Osteocyte (in vitro differentiated cells): ENCODE data around the gene CDH19. TPM values are rescaled to one million over a fixed set of nuclear protein-coding genes. Genes with fewer than 3 reads are reported as not detected.

Experiments
- DNase-seq: peaks from one replicate; pipeline ENCODE4 v3.0.0; 2021; ENCODE audit warnings: mixed read lengths; ENCODE audit not compliant: unreplicated experiment; ENCODE audit errors: extremely low spot score
- H3K27ac Mint-ChIP-seq: one replicate; pipeline ENCODE4 v1.8.0; 2021; ENCODE audit warnings: mild to moderate bottlenecking, mixed read lengths; ENCODE audit not compliant: unreplicated experiment
- H3K27me3 Mint-ChIP-seq: one replicate; pipeline ENCODE4 v1.8.0; 2021; ENCODE audit warnings: mixed read lengths; ENCODE audit not compliant: unreplicated experiment
- H3K36me3 Mint-ChIP-seq: one replicate; pipeline ENCODE4 v1.8.0; 2021; ENCODE audit warnings: mixed read lengths; ENCODE audit not compliant: unreplicated experiment
- H3K4me1 Mint-ChIP-seq: one replicate; pipeline ENCODE4 v1.8.0; 2021; ENCODE audit warnings: mixed read lengths; ENCODE audit not compliant: unreplicated experiment
- H3K4me3 Mint-ChIP-seq: one replicate; pipeline ENCODE4 v1.8.0; 2021; ENCODE audit warnings: mild to moderate bottlenecking, moderate library complexity, mixed read lengths; ENCODE audit not compliant: unreplicated experiment
- H3K9me3 Mint-ChIP-seq: one replicate; pipeline ENCODE4 v1.8.0; 2021; ENCODE audit warnings: mixed read lengths; ENCODE audit not compliant: unreplicated experiment
- CTCF ChIP-seq: fragments of 200-600 bp; sonication (generic); IDR thresholded peaks from 2 replicates; pipeline ENCODE4 v1.5.0; 2021; ENCODE audit warnings: antibody characterized with exemption, mild to moderate bottlenecking, moderate library complexity
- total RNA-seq: library from RNA; stranded (reverse); gene quantifications from 2 replicates; pipeline ENCODE4 v1.2.1, GENCODE V29; 2021

CDH19 gene
- total RNA-seq, 1 donor from 2014 or later = not detected

- TF ChIP-seq CTCF = no peak
- peaks cover 5% of the 10 kb centered on the region for H3K4me1 Mint-ChIP-seq
- H3K27ac Mint-ChIP-seq = no peak overlapping the region
- H3K9me3 Mint-ChIP-seq = peaks cover 8% of the 10 kb centered on the region
- no peaks in the 10 kb centered on the region for H3K36me3 Mint-ChIP-seq
- no peaks in the 10 kb centered on the region for H3K27me3 Mint-ChIP-seq
- H3K4me3 Mint-ChIP-seq = no peak overlapping the region
- DNase-seq = no peak
Observed at GRCh38 chr18:66607632-66608031, 3.7 kb upstream of the CDH19 start.

- DNase-seq = no peak
- peaks cover 7% of the 10 kb centered on the region for H3K27me3 Mint-ChIP-seq
- H3K36me3 Mint-ChIP-seq = no peaks in the 10 kb centered on the region
- TF ChIP-seq CTCF = no peak
- no peaks in the 10 kb centered on the region for H3K9me3 Mint-ChIP-seq
- H3K27ac Mint-ChIP-seq = no peak overlapping the region
- H3K4me3 Mint-ChIP-seq = no peak overlapping the region
- peaks cover 19% of the 10 kb centered on the region for H3K4me1 Mint-ChIP-seq
Observed at GRCh38 chr18:66601649-66602048, 2.2 kb downstream of the CDH19 start.

- DNase-seq = no peak
- no peak overlapping the region for H3K4me3 Mint-ChIP-seq
- H3K27me3 Mint-ChIP-seq = peaks cover 7% of the 10 kb centered on the region
- TF ChIP-seq CTCF = no peak
- no peak overlapping the region for H3K27ac Mint-ChIP-seq
- H3K36me3 Mint-ChIP-seq = no peaks in the 10 kb centered on the region
- peaks cover 6% of the 10 kb centered on the region for H3K9me3 Mint-ChIP-seq
- H3K4me1 Mint-ChIP-seq = peaks cover 18% of the 10 kb centered on the region
Observed at GRCh38 chr18:66599190-66599589, 4.7 kb downstream of the CDH19 start.

- Mint-ChIP-seq H3K27ac (no peak overlapping the region), H3K36me3 (no peaks in the 10 kb centered on the region)
- no peak for DNase-seq
Observed at GRCh38 chr18:66587430-66587829, 16.5 kb downstream of the CDH19 start.

GRCh38 chr18:66582211-66582610 is 21.7 kb downstream of the CDH19 start:
- DNase-seq = no peak
- Mint-ChIP-seq H3K9me3 (no peaks in the 10 kb centered on the region), H3K4me3 (no peak overlapping the region), H3K4me1 (no peaks in the 10 kb centered on the region), H3K27ac (no peak overlapping the region), H3K27me3 (peaks cover 6% of the 10 kb centered on the region), H3K36me3 (no peaks in the 10 kb centered on the region)
- no peak for TF ChIP-seq CTCF

More at GRCh38 chr18:66587430-66587829, 16.5 kb downstream of the CDH19 start:
- Mint-ChIP-seq H3K27me3 (no peaks in the 10 kb centered on the region), H3K4me1 (no peaks in the 10 kb centered on the region), H3K9me3 (no peaks in the 10 kb centered on the region), H3K4me3 (no peak overlapping the region)
- TF ChIP-seq CTCF = no peak
